ENCODE measurements around the gene LCN15. TPM values are rescaled to one million over a fixed set of nuclear protein-coding genes. Genes with fewer than 3 reads are reported as not detected.

LCN15 gene
- polyA plus RNA-seq, 1 experiment, result not detected

GRCh38 chr9:136735812-136736480, 28.4 kb downstream of the LCN15 start:
- POLR2A ChIA-PET, result no interaction called here
- Histone ChIP-seq H3K27me3 (ENCODE audit: control insufficient read depth, insufficient read depth, low read length) (peaks cover 5% of the 10 kb centered on the region), H3K36me3 (ENCODE audit: control insufficient read depth, insufficient read depth, low read length) (no peaks in the 10 kb centered on the region), H3K4me3 (ENCODE audit: low read depth, low read length) (no peak overlapping the region)
- no peak for TF ChIP-seq CTCF (IDR thresholded peaks at IDR 0.05; ENCODE audit: insufficient read depth, low read depth, low read length)
- CTCF ChIA-PET, result no interaction called here
- no peak for DNase-seq (ENCODE audit: low read depth)

- Histone ChIP-seq H3K4me3 (ENCODE audit: low read depth, low read length) (no peak overlapping the region), H3K36me3 (ENCODE audit: control insufficient read depth, insufficient read depth, low read length) (no peaks in the 10 kb centered on the region), H3K27me3 (ENCODE audit: control insufficient read depth, insufficient read depth, low read length) (peaks cover 5% of the 10 kb centered on the region)
- POLR2A ChIA-PET, result no interaction called here
- no peak for TF ChIP-seq CTCF (IDR thresholded peaks at IDR 0.05; ENCODE audit: insufficient read depth, low read depth, low read length)
- CTCF ChIA-PET, result no interaction called here
- no peak for DNase-seq (ENCODE audit: low read depth)
Measured at GRCh38 chr9:136734837-136735496, 29.4 kb downstream of the LCN15 start.

GRCh38 chr9:136733611-136734010, 30.7 kb downstream of the LCN15 start:
- ChIA-PET POLR2A (no interaction called here), CTCF (interaction anchor here (0.9 kb wide), 1 partner anchor 27 kb away, joined by 3 read pairs; no protein-coding TSS in a partner anchor)
- no peaks in the 10 kb centered on the region for H3K36me3 ChIP-seq (ENCODE audit: control insufficient read depth, insufficient read depth, low read length)
- H3K4me3 ChIP-seq (ENCODE audit: low read depth, low read length), result no peak overlapping the region
- TF ChIP-seq CTCF (IDR thresholded peaks at IDR 0.05; ENCODE audit: insufficient read depth, low read depth, low read length), result no peak
- H3K27me3 ChIP-seq (ENCODE audit: control insufficient read depth, insufficient read depth, low read length), result peaks cover 2% of the 10 kb centered on the region; the same call in 1 of the 2 replicates
- no peak for DNase-seq (ENCODE audit: low read depth)

GRCh38 chr9:136732444-136733178, 31.7 kb downstream of the LCN15 start:
- POLR2A ChIA-PET, result no interaction called here
- DNase-seq (ENCODE audit: low read depth), result no peak
- Histone ChIP-seq H3K27me3 (ENCODE audit: control insufficient read depth, insufficient read depth, low read length) (no peaks in the 10 kb centered on the region), H3K36me3 (ENCODE audit: control insufficient read depth, insufficient read depth, low read length) (no peaks in the 10 kb centered on the region), H3K4me3 (ENCODE audit: low read depth, low read length) (no peak overlapping the region)
- CTCF ChIA-PET, result no interaction called here
- TF ChIP-seq CTCF (IDR thresholded peaks at IDR 0.05; ENCODE audit: insufficient read depth, low read depth, low read length), result no peak

- POLR2A ChIA-PET, result no interaction called here
Measured at GRCh38 chr9:136729926-136730325, 34.4 kb downstream of the LCN15 start.

More at GRCh38 chr9:136729926-136730325, 34.4 kb downstream of the LCN15 start:
- no peak for TF ChIP-seq CTCF (IDR thresholded peaks at IDR 0.05; ENCODE audit: insufficient read depth, low read depth, low read length)
- DNase-seq (ENCODE audit: low read depth), result no peak
- CTCF ChIA-PET, result interaction anchor here (1.1 kb wide), 1 partner anchor 31 kb away, joined by 3 read pairs; no protein-coding TSS in a partner anchor
- H3K4me3 ChIP-seq (ENCODE audit: low read depth, low read length), result no peak overlapping the region
- H3K27me3 ChIP-seq (ENCODE audit: control insufficient read depth, insufficient read depth, low read length), result no peaks in the 10 kb centered on the region
- H3K36me3 ChIP-seq (ENCODE audit: control insufficient read depth, insufficient read depth, low read length), result peaks cover 13% of the 10 kb centered on the region

All from BJ (cell line).